Measurements from ENCODE around the gene ACTA1. TPM values are rescaled to one million over a fixed set of nuclear protein-coding genes. Genes with fewer than 3 reads are reported as not detected.
"Not testable (repeated sequence)": the region's sequence is repeated elsewhere in the genome, so short reads cannot be mapped to it uniquely, and the experiment has no call there.

Gene ACTA1
- total RNA-seq, 1 donor from 2014 or later = not detected

GRCh38 chr1:229397762-229398161 is 36.1 kb downstream of the ACTA1 start:
- H3K4me3 Mint-ChIP-seq = no peak overlapping the region

GRCh38 chr1:229396585-229397206 is 37.2 kb downstream of the ACTA1 start:
- no peak for DNase-seq (ENCODE audit: low spot score)
- no peak overlapping the region for H3K27ac Mint-ChIP-seq
- intact Hi-C loops (cut with micrococcal nuclease) = no loop called here
- H3K36me3 Mint-ChIP-seq (ENCODE audit: low read depth) = no peaks in the 10 kb centered on the region
- H3K4me3 Mint-ChIP-seq = no peak overlapping the region
- peaks cover 22% of the 10 kb centered on the region for H3K27me3 Mint-ChIP-seq (ENCODE audit: insufficient read depth)
- H3K9me3 Mint-ChIP-seq = no peaks in the 10 kb centered on the region
- no peaks in the 10 kb centered on the region for H3K4me1 Mint-ChIP-seq (ENCODE audit: low read depth)

More at GRCh38 chr1:229397762-229398161, 36.1 kb downstream of the ACTA1 start:
- H3K36me3 Mint-ChIP-seq (ENCODE audit: low read depth) = no peaks in the 10 kb centered on the region
- H3K27ac Mint-ChIP-seq = no peak overlapping the region
- peaks cover 21% of the 10 kb centered on the region for H3K27me3 Mint-ChIP-seq (ENCODE audit: insufficient read depth)
- no peaks in the 10 kb centered on the region for H3K9me3 Mint-ChIP-seq
- intact Hi-C loops (cut with micrococcal nuclease) = no loop called here
- no peaks in the 10 kb centered on the region for H3K4me1 Mint-ChIP-seq (ENCODE audit: low read depth)
- no peak for DNase-seq (ENCODE audit: low spot score)

- H3K36me3 Mint-ChIP-seq (ENCODE audit: low read depth); intact Hi-C loops (cut with micrococcal nuclease): not testable (repeated sequence)
Measured at GRCh38 chr1:229394517-229394916, 39.4 kb downstream of the ACTA1 start.

GRCh38 chr1:229392936-229393335 is 41.0 kb downstream of the ACTA1 start:
- intact Hi-C loops (cut with micrococcal nuclease) = no loop called here
- Mint-ChIP-seq H3K27ac (no peak overlapping the region), H3K4me1 (ENCODE audit: low read depth) (no peaks in the 10 kb centered on the region), H3K4me3 (no peak overlapping the region), H3K36me3 (ENCODE audit: low read depth) (no peaks in the 10 kb centered on the region), H3K9me3 (no peaks in the 10 kb centered on the region), H3K27me3 (ENCODE audit: insufficient read depth) (peaks cover 21% of the 10 kb centered on the region)
- no peak for DNase-seq (ENCODE audit: low spot score)

More at GRCh38 chr1:229394517-229394916, 39.4 kb downstream of the ACTA1 start:
- H3K4me3 Mint-ChIP-seq; H3K27ac Mint-ChIP-seq; H3K4me1 Mint-ChIP-seq (ENCODE audit: low read depth); DNase-seq (ENCODE audit: low spot score); H3K9me3 Mint-ChIP-seq: not testable (repeated sequence)
- peaks cover 24% of the 10 kb centered on the region for H3K27me3 Mint-ChIP-seq (ENCODE audit: insufficient read depth)

- no peak for DNase-seq (ENCODE audit: low spot score)
- H3K36me3 Mint-ChIP-seq (ENCODE audit: low read depth) = no peaks in the 10 kb centered on the region
- intact Hi-C loops (cut with micrococcal nuclease) = no loop called here
- H3K27me3 Mint-ChIP-seq (ENCODE audit: insufficient read depth) = peaks cover 17% of the 10 kb centered on the region
- H3K4me1 Mint-ChIP-seq (ENCODE audit: low read depth) = no peaks in the 10 kb centered on the region
- H3K4me3 Mint-ChIP-seq = no peak overlapping the region
- no peak overlapping the region for H3K27ac Mint-ChIP-seq
- H3K9me3 Mint-ChIP-seq = no peaks in the 10 kb centered on the region
Measured at GRCh38 chr1:229390130-229390529, 43.8 kb downstream of the ACTA1 start.

GRCh38 chr1:229388897-229389580 is 44.9 kb downstream of the ACTA1 start:
- no peaks in the 10 kb centered on the region for H3K36me3 Mint-ChIP-seq (ENCODE audit: low read depth)
- DNase-seq (ENCODE audit: low spot score) = no peak
- no peaks in the 10 kb centered on the region for H3K9me3 Mint-ChIP-seq
- intact Hi-C loops (cut with micrococcal nuclease) = no loop called here
- H3K4me3 Mint-ChIP-seq = no peak overlapping the region
- H3K27me3 Mint-ChIP-seq (ENCODE audit: insufficient read depth) = peaks cover 20% of the 10 kb centered on the region
- H3K27ac Mint-ChIP-seq = no peak overlapping the region
- H3K4me1 Mint-ChIP-seq (ENCODE audit: low read depth) = no peaks in the 10 kb centered on the region

GRCh38 chr1:229385853-229386456 is 47.9 kb downstream of the ACTA1 start:
- H3K9me3 Mint-ChIP-seq = no peaks in the 10 kb centered on the region
- no peaks in the 10 kb centered on the region for H3K36me3 Mint-ChIP-seq (ENCODE audit: low read depth)
- intact Hi-C loops (cut with micrococcal nuclease) = no loop called here
- no peak overlapping the region for H3K27ac Mint-ChIP-seq
- H3K27me3 Mint-ChIP-seq (ENCODE audit: insufficient read depth) = peaks cover 5% of the 10 kb centered on the region
- H3K4me3 Mint-ChIP-seq = no peak overlapping the region
- DNase-seq (ENCODE audit: low spot score) = no peak
- no peaks in the 10 kb centered on the region for H3K4me1 Mint-ChIP-seq (ENCODE audit: low read depth)

GRCh38 chr1:229384822-229385221 is 49.1 kb downstream of the ACTA1 start:
- Mint-ChIP-seq H3K27me3 (ENCODE audit: insufficient read depth) (peaks cover 5% of the 10 kb centered on the region), H3K9me3 (no peaks in the 10 kb centered on the region), H3K4me1 (ENCODE audit: low read depth) (no peaks in the 10 kb centered on the region)

GRCh38 chr1:229383961-229384360 is 49.9 kb downstream of the ACTA1 start:
- no peak for DNase-seq (ENCODE audit: low spot score)
- H3K4me3 Mint-ChIP-seq = no peak overlapping the region
- no peak overlapping the region for H3K27ac Mint-ChIP-seq
- no peaks in the 10 kb centered on the region for H3K9me3 Mint-ChIP-seq
- peaks cover 5% of the 10 kb centered on the region for H3K27me3 Mint-ChIP-seq (ENCODE audit: insufficient read depth)
- H3K4me1 Mint-ChIP-seq (ENCODE audit: low read depth) = no peaks in the 10 kb centered on the region
- H3K36me3 Mint-ChIP-seq (ENCODE audit: low read depth) = no peaks in the 10 kb centered on the region
- intact Hi-C loops (cut with micrococcal nuclease) = no loop called here

More at GRCh38 chr1:229384822-229385221, 49.1 kb downstream of the ACTA1 start:
- no peak for DNase-seq (ENCODE audit: low spot score)
- intact Hi-C loops (cut with micrococcal nuclease) = no loop called here
- H3K4me3 Mint-ChIP-seq = no peak overlapping the region
- no peaks in the 10 kb centered on the region for H3K36me3 Mint-ChIP-seq (ENCODE audit: low read depth)
- H3K27ac Mint-ChIP-seq = no peak overlapping the region

- no peaks in the 10 kb centered on the region for H3K4me1 Mint-ChIP-seq (ENCODE audit: low read depth)
- peaks cover 5% of the 10 kb centered on the region for H3K27me3 Mint-ChIP-seq (ENCODE audit: insufficient read depth)
- intact Hi-C loops (cut with micrococcal nuclease) = no loop called here
- no peak overlapping the region for H3K4me3 Mint-ChIP-seq
- H3K36me3 Mint-ChIP-seq (ENCODE audit: low read depth) = no peaks in the 10 kb centered on the region
- H3K9me3 Mint-ChIP-seq = no peaks in the 10 kb centered on the region
- no peak overlapping the region for H3K27ac Mint-ChIP-seq
- DNase-seq (ENCODE audit: low spot score) = no peak
Measured at GRCh38 chr1:229383188-229383587, 50.7 kb downstream of the ACTA1 start.

Other genes starting within 250 kb of the ACTA1 start
- gene RAB4A, start 163.0 kb downstream of the ACTA1 start, total RNA-seq = 29.0 and 29.3 TPM in 2 replicates
- 11.6 and 11.9 TPM in 2 replicates for gene CCSAP, start 91.0 kb downstream of the ACTA1 start, total RNA-seq
- gene NUP133, start 74.2 kb upstream of the ACTA1 start, total RNA-seq = 47.9 and 49.1 TPM in 2 replicates
- gene ABCB10, start 124.6 kb upstream of the ACTA1 start, total RNA-seq = 46.2 and 47.0 TPM in 2 replicates
- gene TAF5L, start 192.0 kb upstream of the ACTA1 start, total RNA-seq = 35.8 and 37.9 TPM in 2 replicates
- 37.3 and 38.4 TPM in 2 replicates for gene URB2, start 192.2 kb upstream of the ACTA1 start, total RNA-seq

All from activated T-helper 1 cell treated with anti-CD3 and anti-CD28 coated beads, Interleukin-12 subunit alpha, Interleukin-12 subunit beta, Interleukin-2, Interleukin-4 antibody, amounts not matched to agents 30 ng/mL and 10 ng/mL and 1 ng/mL, durations not matched to agents 14 hours and 24 hours and 36 hours (primary cell).